GM21367 (cell line): ENCODE measurements around the gene FSHR.
A peak's percentile ranks its signal among the peaks of the same experiment; 100 is the strongest.

Experiments used
- ATAC-seq: cut with Tn5 transposase; IDR thresholded peaks from one replicate; pipeline ENCODE4 v1.9.1; 2021; ENCODE audit not compliant: unreplicated experiment

The FSHR gene

GRCh38 chr2:49154140-49154539, at the start of gene FSHR:
FSHR (minus strand) TSS chr2:49154515; CDS start chr2:49154417, 98 bp downstream.
- ATAC-seq, result no peak

- no peak for ATAC-seq
Measured at GRCh38 chr2:49199266-49199665, 45.0 kb upstream of the FSHR start.

- ATAC-seq, result no peak
Measured at GRCh38 chr2:49194701-49195100, 40.4 kb upstream of the FSHR start.

DNA sequence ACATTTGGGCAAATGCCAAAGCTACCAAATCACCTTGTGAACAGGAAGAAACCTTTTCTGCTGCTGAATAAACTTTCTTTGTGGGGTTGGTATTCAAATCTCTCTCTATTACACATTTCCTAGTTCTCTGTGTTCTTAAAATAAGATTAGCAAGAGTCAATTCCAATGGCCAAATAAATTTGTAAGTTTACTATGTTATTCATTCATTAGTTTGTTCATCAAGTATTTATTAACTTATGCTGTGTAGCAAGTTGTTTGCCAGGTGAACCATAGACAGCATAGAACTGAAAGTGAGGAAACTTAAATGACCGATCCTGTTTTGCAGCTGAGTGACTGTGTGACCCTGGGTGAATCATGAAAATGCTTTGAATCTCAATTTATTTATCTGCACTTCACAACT, 37.7 kb upstream of the FSHR start:
- no peak for ATAC-seq

- no peak for ATAC-seq
Measured at GRCh38 chr2:49189512-49190225, 35.4 kb upstream of the FSHR start.

DNA sequence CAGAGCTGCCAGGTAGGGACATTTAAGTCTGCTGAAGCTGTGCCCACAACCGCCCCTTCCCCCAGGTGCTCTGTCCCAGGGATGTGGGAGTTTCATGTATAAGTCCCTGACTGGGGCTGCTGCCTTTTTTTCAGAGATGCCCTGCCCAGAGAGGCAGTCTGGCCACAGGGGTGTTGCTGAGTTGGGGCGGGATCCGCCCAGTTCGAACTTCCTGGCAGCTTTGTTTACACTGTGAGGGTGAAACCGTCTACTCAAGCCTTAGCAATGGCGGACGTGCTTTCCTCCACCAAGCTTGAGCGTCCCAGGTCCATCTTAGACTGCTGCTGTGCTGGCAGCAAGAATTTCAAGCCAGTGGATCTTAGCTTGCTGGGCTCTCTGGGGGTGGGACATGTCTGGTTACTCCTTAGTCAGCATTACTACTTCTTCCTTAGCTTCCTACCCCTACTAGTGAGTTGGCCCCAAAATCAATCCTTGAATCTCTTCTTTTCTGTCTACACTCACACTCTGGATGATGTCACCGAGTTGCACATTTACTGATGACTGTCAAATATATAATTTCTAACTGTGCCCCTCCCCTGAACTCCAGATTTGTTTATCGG, 31.8 kb upstream of the FSHR start:
- ATAC-seq, result no peak

DNA sequence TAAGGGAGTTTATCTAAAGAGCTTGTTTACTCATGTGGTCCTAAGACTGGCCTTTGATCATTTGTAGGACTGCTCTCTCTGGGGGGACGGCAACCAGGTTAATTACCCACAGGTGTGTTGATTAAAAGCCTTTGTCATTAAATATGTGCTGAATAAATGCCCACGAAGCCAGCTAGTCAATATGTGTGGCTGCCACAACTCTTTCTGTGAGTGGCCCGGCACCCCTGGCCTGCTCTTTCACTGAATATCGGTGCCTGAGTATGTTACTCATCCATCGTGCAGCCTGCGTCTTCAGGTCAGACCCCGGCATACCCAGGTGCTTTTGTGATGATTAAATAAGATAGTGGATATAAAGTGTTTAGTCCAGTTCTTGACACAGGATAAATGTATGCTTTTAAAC, 24.3 kb upstream of the FSHR start:
- no peak for ATAC-seq

- no peak for ATAC-seq
Measured at GRCh38 chr2:49177194-49177593, 22.9 kb upstream of the FSHR start.

DNA sequence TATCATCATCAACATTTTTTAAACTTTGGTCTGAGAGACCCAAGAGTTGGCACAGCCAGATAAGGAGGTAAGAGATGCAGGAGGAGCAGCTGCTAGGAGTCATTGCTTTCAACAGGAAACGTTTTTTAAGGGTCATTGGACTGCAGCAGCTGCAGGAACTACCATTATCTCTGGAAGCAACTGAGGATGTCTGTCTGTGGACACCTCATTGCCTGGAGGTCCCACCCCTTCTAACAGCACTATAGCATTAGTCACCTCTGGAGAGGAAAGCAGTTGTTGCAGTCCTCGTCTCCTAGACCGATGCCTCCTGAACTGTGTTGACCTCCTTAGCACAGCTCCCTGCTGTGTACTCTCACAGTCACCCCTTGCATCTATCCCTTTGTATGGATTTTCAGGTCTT, 21.5 kb upstream of the FSHR start:
- ATAC-seq, result no peak

- no peak for ATAC-seq
Measured at GRCh38 chr2:49174750-49175149, 20.4 kb upstream of the FSHR start.

- ATAC-seq, result no peak
Measured at GRCh38 chr2:49167131-49167530, 12.8 kb upstream of the FSHR start.

DNA sequence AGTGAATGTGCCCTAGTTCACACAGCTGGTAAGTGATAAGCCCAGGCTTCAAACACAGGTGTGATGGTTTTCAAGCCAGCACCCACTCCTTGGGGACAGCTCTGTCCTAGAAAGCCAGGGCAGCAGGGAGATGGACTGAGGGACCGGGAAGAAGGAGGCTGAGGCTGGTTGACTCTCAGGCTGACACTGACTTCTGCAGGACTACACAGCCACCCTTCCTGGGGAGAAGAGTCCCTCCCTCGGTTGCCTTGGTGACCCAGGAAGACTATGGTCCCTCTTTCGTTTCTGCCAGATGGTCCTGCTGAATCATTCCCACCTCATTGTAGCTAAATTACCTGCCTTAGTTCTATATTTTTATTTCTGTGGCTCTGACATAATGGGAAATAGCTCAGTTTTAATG, 11.3 kb upstream of the FSHR start:
- ATAC-seq, result no peak

GRCh38 chr2:49164729-49165128, 10.4 kb upstream of the FSHR start:
- no peak for ATAC-seq

- ATAC-seq, result no peak
Measured at GRCh38 chr2:49162151-49162550, 7.8 kb upstream of the FSHR start.

DNA sequence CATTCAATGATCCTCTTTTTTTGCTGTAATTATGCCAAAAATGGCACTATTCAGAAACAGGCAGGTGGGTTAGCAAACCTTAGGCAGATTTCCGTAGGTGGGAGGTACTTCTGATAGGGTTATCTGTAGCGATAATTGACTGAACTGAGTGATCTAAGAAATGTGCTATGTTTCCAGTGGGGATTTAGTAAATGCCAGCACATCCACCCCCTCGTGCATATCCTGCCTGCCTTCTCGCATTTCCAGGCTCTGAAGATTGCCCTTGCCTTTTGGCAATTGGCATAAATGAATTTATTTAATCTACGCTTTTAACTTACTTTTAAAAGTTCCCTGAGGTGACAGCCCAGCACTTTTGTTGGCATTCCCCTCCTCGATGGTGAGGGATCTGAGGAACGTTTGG, 576 bp upstream of the FSHR start:
- no peak for ATAC-seq

DNA sequence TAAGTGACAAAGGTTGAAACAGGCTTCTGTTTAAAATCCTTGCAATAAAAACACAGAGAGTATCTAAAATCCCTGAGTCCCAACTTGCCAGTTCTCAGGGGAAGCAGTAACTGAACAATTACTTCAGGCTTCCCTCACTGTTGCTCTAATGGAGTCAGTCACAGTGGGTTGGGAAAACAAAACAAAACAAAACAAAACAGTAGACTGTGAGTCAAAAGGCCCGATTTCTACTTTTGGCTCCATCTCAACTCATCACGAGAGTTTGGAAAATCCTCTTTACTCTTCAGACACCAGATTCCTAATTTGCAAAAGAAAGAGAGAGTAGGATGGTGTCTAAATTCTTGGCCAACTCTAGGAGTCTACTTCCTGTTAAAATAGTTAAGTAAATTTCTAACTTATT, 1.1 kb downstream of the FSHR start:
- no peak for ATAC-seq

DNA sequence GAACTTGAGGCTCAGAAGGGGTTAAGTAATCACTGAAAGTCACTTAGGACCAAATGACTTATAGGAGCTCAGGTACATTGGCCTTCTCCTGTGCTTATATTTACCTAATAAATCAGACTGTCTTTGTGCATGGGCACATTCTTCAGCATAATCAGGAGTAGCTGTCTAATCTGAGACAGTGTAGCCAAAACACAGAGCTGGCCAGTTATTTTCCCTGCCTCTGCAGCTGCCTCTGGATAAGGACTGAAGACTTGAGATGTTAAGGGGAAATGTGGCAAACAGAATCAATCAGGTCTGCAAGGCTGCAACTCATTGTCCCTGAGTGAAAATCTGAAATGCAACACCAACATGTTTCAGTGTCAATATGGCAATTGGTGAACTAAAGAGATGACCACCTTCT, 1.5 kb downstream of the FSHR start:
- ATAC-seq, result no peak

DNA sequence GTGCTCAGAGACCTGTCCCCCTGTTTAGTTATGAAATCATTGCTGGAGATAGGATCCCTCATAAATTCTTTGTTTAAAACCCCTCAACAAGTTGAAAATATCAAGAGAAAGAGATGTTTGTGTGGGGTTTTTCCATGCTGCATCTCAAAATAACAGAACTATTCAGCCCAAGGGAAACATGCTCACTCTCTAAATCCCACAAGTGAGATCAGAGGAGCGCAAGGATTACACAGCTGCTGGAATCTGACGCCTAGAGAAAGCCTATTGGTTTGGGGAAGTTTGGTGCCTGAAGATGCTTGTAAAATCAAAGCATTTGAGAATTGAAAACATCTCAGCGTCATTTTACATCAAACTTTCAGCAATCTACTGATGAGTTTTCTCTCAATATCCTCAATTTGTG, 7.9 kb downstream of the FSHR start:
- ATAC-seq, result no peak

- ATAC-seq, result no peak
Measured at GRCh38 chr2:49131801-49132200, 22.5 kb downstream of the FSHR start.

GRCh38 chr2:49129034-49129433, 25.3 kb downstream of the FSHR start:
- ATAC-seq, result peak; percentile 78

DNA sequence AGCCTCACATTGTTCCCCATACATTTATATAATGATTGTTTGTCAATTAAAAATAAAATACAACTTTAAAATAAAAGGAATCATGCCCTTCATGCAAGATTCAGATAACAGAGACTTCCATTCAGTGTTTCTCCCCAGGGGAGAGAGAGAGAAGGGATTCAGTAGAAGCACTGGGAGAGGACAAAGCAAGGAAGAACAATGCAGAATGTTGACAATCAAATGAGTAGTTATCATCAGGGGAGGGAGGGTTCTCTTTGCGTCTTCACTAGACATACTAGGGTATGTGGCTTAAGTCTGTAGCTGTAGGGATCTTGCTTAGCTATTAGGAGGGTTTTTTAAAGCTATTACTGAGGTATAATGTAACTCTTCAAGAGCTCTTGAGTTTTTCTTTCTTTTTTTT, 30.7 kb downstream of the FSHR start:
- no peak for ATAC-seq

DNA sequence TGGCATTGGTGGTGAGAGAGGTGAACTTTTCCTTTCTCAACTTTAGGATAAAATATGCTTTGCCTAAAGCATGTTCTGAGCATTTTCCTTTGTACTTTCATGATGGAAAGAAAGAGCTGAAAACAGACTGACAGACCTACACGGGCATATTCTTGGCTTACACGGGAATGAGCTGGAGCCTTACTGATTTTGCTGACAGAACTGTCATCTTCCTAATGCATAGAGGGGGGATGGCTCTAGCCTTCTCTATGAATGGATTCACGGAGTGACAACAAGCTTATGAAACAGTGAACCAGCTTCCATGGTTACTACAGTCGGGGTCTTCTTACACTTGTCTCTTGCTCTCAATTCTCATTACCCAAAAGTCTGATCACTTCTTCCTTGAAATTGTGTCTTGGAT, 32.2 kb downstream of the FSHR start:
- no peak for ATAC-seq

- no peak for ATAC-seq
Measured at GRCh38 chr2:49113046-49113445, 41.3 kb downstream of the FSHR start.
